ENCODE results near the gene RHBDD3. TPM values are rescaled to one million over a fixed set of nuclear protein-coding genes. Genes with fewer than 3 reads are reported as not detected.

Gene RHBDD3
- total and polyA plus RNA-seq, 9 of the 15 experiments (the other 6 are each of a cell fraction or from before 2014, with no cell fraction given) = 0.32 to 35.6 (median 14.0) TPM

GRCh38 chr22:29270475-29271271 lies 2.9 kb upstream of the RHBDD3 start (continued):
- no peak for TF ChIP-seq ZKSCAN8 (CRISPR knock-in tag; IDR thresholded peaks at IDR 0.05)

- no peak for FAIRE-seq
- 3% methylated on average over 13 of the region's 13 CpGs for WGBS (ENCODE audit: insufficient coverage, low coverage, missing lambda C conversion rate)
- TF ChIP-seq ZNF12 (CRISPR knock-in tag; IDR thresholded peaks at IDR 0.05) (no peak), RCOR1 (IDR thresholded peaks at IDR 0.05; ENCODE audit: borderline replicate concordance in 1 of 2, low read depth in 2 of 2, low read length in 2 of 2) (peak in 1 of 2 experiments; percentile 76; a peak in 2 of 4 replicates), ZFX (CRISPR knock-in tag; IDR thresholded peaks at IDR 0.05) (0 out of 2 replicates have a peak, but pooled peaks have one; percentile 23), FOXA3 (CRISPR knock-in tag; conservative IDR thresholded peaks at IDR 0.05 in 1 of 2, IDR thresholded peaks at IDR 0.05 in 1 of 2) (0 out of 4 replicates have a peak, but pooled peaks of 1 of the 2 experiments have one; percentile 18), AFF4 (CRISPR knock-in tag; IDR thresholded peaks at IDR 0.05) (0 out of 2 replicates have a peak, but pooled peaks have one; percentile 23)
Observed at GRCh38 chr22:29269731-29270474, 2.1 kb upstream of the RHBDD3 start.

More at GRCh38 chr22:29269731-29270474, 2.1 kb upstream of the RHBDD3 start:
- peak overlapping the region; percentile 91 for H3K4me3 ChIP-seq
- H3K9me3 ChIP-seq (replicated peaks; ENCODE audit: control insufficient read depth, insufficient read depth, low read depth, low read length) = no peaks in the 10 kb centered on the region
- H3K4me2 ChIP-seq (ENCODE audit: insufficient read depth, low read length) = peak overlapping the region; percentile 96
- peaks cover 94% of the 10 kb centered on the region for H3K79me2 ChIP-seq (ENCODE audit: control insufficient read depth, insufficient read depth, low read length)
- H2AFZ ChIP-seq (ENCODE audit: low read depth, low read length) = no peak overlapping the region
- POLR2A ChIA-PET = interaction anchor here (0.7 to 1.4 kb wide), 5 partner anchors 10 to 51 kb away, joined by 3 to 5 read pairs (median 4); partner anchors contain the start of gene GAS2L1
- peaks cover 43% of the 10 kb centered on the region for H4K20me1 ChIP-seq (replicated peaks; ENCODE audit: control insufficient read depth, insufficient read depth, low read length)
- BruUV-seq (replicated peaks) = no TSS peak
- H3K27ac ChIP-seq (ENCODE audit: extremely low read depth, low read depth, low read length) = peak overlapping the region; percentile 49
- H3K4me1 ChIP-seq (replicated peaks in 1 of 2; ENCODE audit: control insufficient read depth in 2 of 2, insufficient read depth in 2 of 2, low read length in 2 of 2) = peaks cover 17 to 31% of the 10 kb centered on the region in 2 experiments; a peak in 4 of 5 replicates
- peaks cover 6% of the 10 kb centered on the region for H3K9me1 ChIP-seq (ENCODE audit: control insufficient read depth, insufficient read depth, low read length)
- intact Hi-C loops (cut with micrococcal nuclease) = loop anchor here (10.0 kb wide), 1 partner anchor 385 kb away; the partner anchor contains the start of gene ZNRF3
- DNase-seq (ENCODE audit: extremely low read depth in 1 of 4, low spot score in 3 of 4) (peak in 1 of 4 experiments; percentile 21), ATAC-seq (no peak)
- H3K36me3 ChIP-seq (ENCODE audit: control insufficient read depth, insufficient read depth, low read length) = peaks cover 79% of the 10 kb centered on the region
- no peaks in the 10 kb centered on the region for H3K27me3 ChIP-seq (ENCODE audit: control insufficient read depth in 2 of 2, insufficient read depth in 2 of 2, low read length in 2 of 2)
- peak overlapping the region; percentile 100; a peak in 3 of 4 replicates for H3K9ac ChIP-seq (ENCODE audit: insufficient read depth in 1 of 2, low read depth in 2 of 2, low read length in 2 of 2)
- in situ Hi-C loops (cut with MboI) = no loop called here
- CTCF ChIA-PET (ENCODE audit: low intra/inter-chr PET ratio) = no interaction called here

All from K562 (cell line).